Endometrial microvascular endothelial cells (primary cell): ENCODE measurements around the gene MYL7. TPM values are rescaled to one million over a fixed set of nuclear protein-coding genes. Genes with fewer than 3 reads are reported as not detected.

Experiments
- in situ Hi-C: cut with HindIII; loops from 2 replicates; pipeline ENCODE4 v1.10.0; 2017; ENCODE audit warnings: low sequenced_read_pairs, low pct_unique_long_range_greater_than_20kb; ENCODE audit errors: inconsistent ontology term
- total RNA-seq: library from RNA; depleted of rRNA; stranded (reverse); fragments of >200 nt; gene quantifications from one replicate; pipeline ENCODE4 v1.2.3, GENCODE V29; 2015; ENCODE audit errors: inconsistent ontology term

The MYL7 gene
- total RNA-seq, 1 donor from 2014 or later, result not detected

- in situ Hi-C loops, result no loop called here
These were observed 12.8 kb upstream of the MYL7 start for GRCh38 chr7:44153948-44154335.

GRCh38 chr7:44152971-44153947 lies 12.1 kb upstream of the MYL7 start:
- in situ Hi-C loops, result no loop called here

GRCh38 chr7:44151956-44152355 lies 10.8 kb upstream of the MYL7 start:
- in situ Hi-C loops, result no loop called here

GRCh38 chr7:44150966-44151941 lies 10.1 kb upstream of the MYL7 start:
- in situ Hi-C loops, result no loop called here

GRCh38 chr7:44150466-44150832 lies 9.3 kb upstream of the MYL7 start:
- in situ Hi-C loops, result no loop called here

- in situ Hi-C loops, result no loop called here
These were observed 8.7 kb upstream of the MYL7 start for GRCh38 chr7:44149571-44150465.

- in situ Hi-C loops, result no loop called here
These were observed 7.9 kb upstream of the MYL7 start for GRCh38 chr7:44148961-44149536.

GRCh38 chr7:44148166-44148565 lies 7.0 kb upstream of the MYL7 start:
- in situ Hi-C loops, result no loop called here

- in situ Hi-C loops, result no loop called here
These were observed 6.2 kb upstream of the MYL7 start for GRCh38 chr7:44147026-44147991.

- in situ Hi-C loops, result no loop called here
These were observed 5.1 kb upstream of the MYL7 start for GRCh38 chr7:44145969-44146911.

GRCh38 chr7:44145479-44145968 lies 4.4 kb upstream of the MYL7 start:
- in situ Hi-C loops, result no loop called here

- in situ Hi-C loops, result no loop called here
These were observed 3.9 kb upstream of the MYL7 start for GRCh38 chr7:44144968-44145478.

- in situ Hi-C loops, result no loop called here
These were observed 3.4 kb upstream of the MYL7 start for GRCh38 chr7:44144426-44144967.

- in situ Hi-C loops, result no loop called here
These were observed 2.6 kb upstream of the MYL7 start for GRCh38 chr7:44143646-44144250.

GRCh38 chr7:44142028-44142427 lies 896 bp upstream of the MYL7 start:
- in situ Hi-C loops, result no loop called here
